Muscle layer of duodenum (tissue), 2 donors: ENCODE results near the gene SORL1-AS1.

ENCODE experiments used
- H3K27ac ChIP-seq: one replicate; pipeline ENCODE4 v1.7.0; 2013; ENCODE audit warnings: mild to moderate bottlenecking, low read length
- H3K27me3 ChIP-seq: one replicate; pipeline ENCODE4 v1.7.0; 2013; ENCODE audit warnings: low read depth, mild to moderate bottlenecking, control low read depth, low read length
- H3K36me3 ChIP-seq, 2 donors: one replicate each; pipeline ENCODE4 v1.7.0; 2013; ENCODE audit warnings: low read length in 2 of 2, control low read depth in 1 of 2, mild to moderate bottlenecking in 1 of 2; ENCODE audit not compliant: insufficient read depth in 2 of 2, control insufficient read depth in 1 of 2
- H3K4me1 ChIP-seq, 2 donors: one replicate each; pipeline ENCODE4 v1.7.0; 2013; ENCODE audit warnings: low read length in 2 of 2, mild to moderate bottlenecking in 2 of 2, control low read depth in 1 of 2, moderate library complexity in 1 of 2; ENCODE audit not compliant: insufficient read depth in 2 of 2, control insufficient read depth in 1 of 2
- H3K4me3 ChIP-seq, 2 donors: one replicate each; pipeline ENCODE4 v1.7.0; 2013; ENCODE audit warnings: low read length in 2 of 2, low read depth in 1 of 2, mild to moderate bottlenecking in 1 of 2
- H3K9me3 ChIP-seq, 2 donors: one replicate each; pipeline ENCODE4 v1.7.0; 2013; ENCODE audit warnings: low read length in 2 of 2, control low read depth in 1 of 2, mild to moderate bottlenecking in 1 of 2; ENCODE audit not compliant: control insufficient read depth in 1 of 2
- donor health status: healthy.

Gene SORL1-AS1

GRCh38 chr11:121437686-121438078 lies 15.1 kb downstream of the SORL1-AS1 start:
- H3K4me3 ChIP-seq: no peak overlapping the region
- no peaks in the 10 kb centered on the region for H3K4me1 ChIP-seq
- H3K36me3 ChIP-seq: no peaks in the 10 kb centered on the region
- no peak overlapping the region for H3K27ac ChIP-seq
- no peaks in the 10 kb centered on the region for H3K9me3 ChIP-seq
- H3K27me3 ChIP-seq: no peaks in the 10 kb centered on the region

GRCh38 chr11:121437018-121437685 lies 15.6 kb downstream of the SORL1-AS1 start:
- Histone ChIP-seq H3K27me3 (no peaks in the 10 kb centered on the region), H3K4me1 (no peaks in the 10 kb centered on the region), H3K4me3 (no peak overlapping the region), H3K27ac (no peak overlapping the region), H3K36me3 (no peaks in the 10 kb centered on the region), H3K9me3 (no peaks in the 10 kb centered on the region)

- Histone ChIP-seq H3K4me3 (no peak overlapping the region), H3K9me3 (no peaks in the 10 kb centered on the region), H3K36me3 (no peaks in the 10 kb centered on the region), H3K27me3 (no peaks in the 10 kb centered on the region), H3K27ac (no peak overlapping the region), H3K4me1 (no peaks in the 10 kb centered on the region)
These were observed 16.9 kb downstream of the SORL1-AS1 start for GRCh38 chr11:121435551-121436511.

- Histone ChIP-seq H3K4me1 (no peaks in the 10 kb centered on the region), H3K36me3 (no peaks in the 10 kb centered on the region), H3K9me3 (no peaks in the 10 kb centered on the region), H3K27me3 (no peaks in the 10 kb centered on the region), H3K27ac (no peak overlapping the region), H3K4me3 (no peak overlapping the region)
These were observed 17.6 kb downstream of the SORL1-AS1 start for GRCh38 chr11:121435132-121435531.

- Histone ChIP-seq H3K9me3 (no peaks in the 10 kb centered on the region), H3K4me3 (no peak overlapping the region), H3K27me3 (no peaks in the 10 kb centered on the region), H3K4me1 (no peaks in the 10 kb centered on the region), H3K36me3 (no peaks in the 10 kb centered on the region), H3K27ac (no peak overlapping the region)
These were observed 20.8 kb downstream of the SORL1-AS1 start for GRCh38 chr11:121431820-121432526.

- no peaks in the 10 kb centered on the region for H3K36me3 ChIP-seq
- no peaks in the 10 kb centered on the region for H3K27me3 ChIP-seq
- no peaks in the 10 kb centered on the region for H3K9me3 ChIP-seq
- no peaks in the 10 kb centered on the region for H3K4me1 ChIP-seq
- H3K4me3 ChIP-seq: no peak overlapping the region
- H3K27ac ChIP-seq: no peak overlapping the region
These were observed 23.2 kb downstream of the SORL1-AS1 start for GRCh38 chr11:121429556-121429955.

GRCh38 chr11:121427400-121427744 lies 25.4 kb downstream of the SORL1-AS1 start:
- Histone ChIP-seq H3K36me3 (no peaks in the 10 kb centered on the region), H3K27ac (no peak overlapping the region), H3K9me3 (no peaks in the 10 kb centered on the region), H3K4me3 (peak overlapping the region in 1 of 2 donors; percentile 32), H3K27me3 (no peaks in the 10 kb centered on the region), H3K4me1 (no peaks in the 10 kb centered on the region)

GRCh38 chr11:121426476-121427399 lies 26.0 kb downstream of the SORL1-AS1 start:
- Histone ChIP-seq H3K27me3 (no peaks in the 10 kb centered on the region), H3K9me3 (no peaks in the 10 kb centered on the region), H3K4me1 (no peaks in the 10 kb centered on the region), H3K27ac (no peak overlapping the region), H3K36me3 (no peaks in the 10 kb centered on the region), H3K4me3 (peak overlapping the region; percentile 32 to 37)

GRCh38 chr11:121425828-121426227 lies 26.9 kb downstream of the SORL1-AS1 start:
- Histone ChIP-seq H3K4me1 (no peaks in the 10 kb centered on the region), H3K9me3 (no peaks in the 10 kb centered on the region), H3K27ac (no peak overlapping the region)

GRCh38 chr11:121422675-121423074 lies 30.1 kb downstream of the SORL1-AS1 start:
- Histone ChIP-seq H3K9me3 (no peaks in the 10 kb centered on the region), H3K27me3 (no peaks in the 10 kb centered on the region), H3K4me3 (no peak overlapping the region), H3K27ac (no peak overlapping the region), H3K4me1 (peaks cover 0 to under 1% of the 10 kb centered on the region in 2 donors), H3K36me3 (no peaks in the 10 kb centered on the region)

More at GRCh38 chr11:121425828-121426227, 26.9 kb downstream of the SORL1-AS1 start:
- H3K4me3 ChIP-seq: no peak overlapping the region
- no peaks in the 10 kb centered on the region for H3K36me3 ChIP-seq
- no peaks in the 10 kb centered on the region for H3K27me3 ChIP-seq
